HG03565 (cell line): ENCODE results near the gene MEIS1.

Source experiments
- ATAC-seq: cut with Tn5 transposase; IDR thresholded peaks from one replicate; pipeline ENCODE4 v1.9.1; 2021; ENCODE audit warnings: mild to moderate bottlenecking, moderate library complexity; ENCODE audit not compliant: unreplicated experiment

MEIS1 gene

DNA sequence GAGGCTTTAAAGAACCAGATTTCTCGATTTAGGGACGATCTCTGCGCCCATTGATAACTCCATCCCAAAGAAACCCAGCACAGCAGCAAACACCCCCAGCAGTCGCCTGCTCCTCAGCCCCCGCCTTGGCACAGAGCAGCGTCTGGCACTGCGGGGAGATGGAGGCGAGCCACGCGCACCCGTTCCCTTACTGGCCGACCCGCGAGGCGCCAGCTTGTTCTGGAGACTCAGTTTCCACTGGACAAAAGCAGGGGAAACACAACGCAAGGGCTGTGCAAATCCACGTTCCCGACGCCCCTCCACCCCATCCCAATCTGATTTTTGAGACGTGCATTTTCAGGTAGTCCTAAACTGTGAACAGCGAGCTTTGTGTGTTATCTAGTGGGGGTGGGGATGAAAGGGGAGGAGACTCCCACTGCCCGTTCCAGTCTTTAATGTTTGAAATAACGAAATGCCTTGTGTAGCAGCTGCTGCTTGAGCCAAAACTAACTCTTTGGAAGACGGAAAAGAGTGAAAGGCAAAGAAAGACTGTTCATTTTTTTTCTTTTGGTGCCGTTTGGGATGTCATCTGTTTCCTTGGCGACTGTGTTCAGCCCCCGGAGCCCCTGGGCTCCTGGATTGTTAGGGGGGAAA, 143.2 kb downstream of the MEIS1 start:
- ATAC-seq: no peak

DNA sequence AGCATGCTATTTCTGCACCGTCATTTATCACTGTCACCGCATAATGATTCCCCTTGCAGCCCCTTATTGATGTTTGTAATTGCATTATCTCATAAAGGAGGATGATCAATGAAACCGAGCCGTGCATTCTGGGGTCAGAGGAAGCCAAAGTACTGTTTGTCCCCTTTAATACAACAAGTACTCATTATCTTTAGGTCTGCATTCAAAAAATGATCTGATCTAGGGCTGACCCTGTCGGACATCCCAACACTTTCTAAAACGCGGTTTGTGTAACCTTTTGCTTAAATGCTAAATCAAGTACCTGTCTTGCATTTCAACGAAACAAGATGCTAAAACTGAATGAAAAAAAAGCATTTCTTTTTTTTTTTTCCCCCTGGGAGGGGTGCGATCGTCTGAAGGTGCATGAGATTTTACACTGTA, 143.8 kb downstream of the MEIS1 start:
- ATAC-seq: no peak

DNA sequence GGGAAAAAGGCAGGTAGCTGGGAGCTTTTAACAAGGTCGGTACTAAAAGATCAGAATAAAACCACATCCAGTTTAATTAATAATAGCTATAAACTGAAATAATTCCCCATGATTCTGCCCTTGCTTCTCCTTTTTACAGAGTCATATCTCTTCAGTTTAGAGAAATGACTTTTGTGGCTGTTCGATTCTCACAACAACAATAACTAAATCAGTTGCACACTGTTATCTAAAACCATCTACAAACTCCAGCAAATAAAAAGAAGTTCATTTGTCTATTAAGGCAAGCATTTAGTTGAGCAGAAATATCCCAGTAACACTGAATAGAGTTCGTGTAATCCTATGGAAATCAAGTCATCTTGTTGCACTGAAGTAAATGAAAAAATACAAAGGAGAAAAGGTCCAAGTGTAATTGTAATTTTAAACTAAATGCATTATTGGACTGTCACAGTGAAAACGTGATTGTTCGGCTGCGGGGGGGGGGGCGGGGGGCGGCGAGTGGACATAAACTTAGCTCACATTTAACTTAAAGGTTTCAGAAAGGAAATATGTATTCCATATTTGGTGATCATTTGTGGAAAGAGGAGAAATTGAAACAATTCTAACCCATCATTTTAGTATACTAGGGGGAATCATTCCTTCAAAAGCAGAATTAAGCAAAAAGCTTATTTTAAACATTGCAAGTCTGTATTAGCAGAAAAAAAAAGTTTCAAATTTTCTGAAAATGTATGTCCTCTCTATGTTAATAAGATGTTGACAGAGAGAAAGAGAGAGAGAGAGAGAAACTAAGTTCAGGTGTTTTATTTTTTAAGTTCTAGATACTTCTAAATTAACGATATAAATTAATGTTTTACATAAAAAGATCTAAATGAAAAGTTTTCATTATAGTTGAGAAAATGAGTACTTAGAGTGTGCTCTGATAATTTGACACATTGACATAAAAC, 144.5 kb downstream of the MEIS1 start:
- ATAC-seq: no peak

DNA sequence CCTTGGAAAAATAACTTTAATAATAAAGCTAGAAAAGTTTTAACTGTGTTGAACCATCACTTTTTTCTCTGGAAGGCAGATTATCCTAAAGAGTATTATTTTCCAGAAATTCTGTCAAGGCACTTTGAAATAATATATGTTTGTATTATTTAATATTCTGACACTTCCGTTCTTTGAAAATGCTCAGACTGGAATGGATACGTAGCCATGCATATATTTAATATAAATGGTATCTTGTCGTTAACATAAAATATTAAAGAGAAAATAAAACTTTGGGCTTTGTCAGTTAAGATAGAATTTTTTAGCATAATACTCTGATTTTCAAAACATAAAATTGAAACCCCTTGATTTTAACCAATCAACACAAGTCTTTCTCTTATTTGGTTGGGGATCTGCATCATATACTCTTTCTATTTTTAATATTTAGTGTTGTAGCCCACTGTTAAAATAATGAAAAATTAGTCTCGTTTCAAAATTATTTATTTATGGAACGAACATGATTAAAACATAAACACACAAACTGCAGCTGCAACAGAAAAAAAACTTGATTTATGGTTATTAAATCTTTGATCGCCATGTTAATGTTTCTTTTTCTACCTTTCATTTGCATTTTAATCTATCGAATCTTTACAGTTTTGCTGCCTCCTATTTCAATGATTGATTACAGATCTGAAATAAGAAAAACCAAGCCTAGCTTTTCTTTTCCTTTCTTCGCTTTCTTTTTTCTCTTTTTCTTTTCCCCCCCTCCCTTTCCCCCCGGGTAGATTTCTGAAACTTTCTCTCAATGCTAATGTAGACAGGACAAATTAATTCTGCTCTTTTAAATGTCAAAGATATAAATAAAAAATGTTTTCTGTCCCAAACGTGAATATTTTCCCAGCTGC, 145.5 kb downstream of the MEIS1 start:
- ATAC-seq: no peak

DNA sequence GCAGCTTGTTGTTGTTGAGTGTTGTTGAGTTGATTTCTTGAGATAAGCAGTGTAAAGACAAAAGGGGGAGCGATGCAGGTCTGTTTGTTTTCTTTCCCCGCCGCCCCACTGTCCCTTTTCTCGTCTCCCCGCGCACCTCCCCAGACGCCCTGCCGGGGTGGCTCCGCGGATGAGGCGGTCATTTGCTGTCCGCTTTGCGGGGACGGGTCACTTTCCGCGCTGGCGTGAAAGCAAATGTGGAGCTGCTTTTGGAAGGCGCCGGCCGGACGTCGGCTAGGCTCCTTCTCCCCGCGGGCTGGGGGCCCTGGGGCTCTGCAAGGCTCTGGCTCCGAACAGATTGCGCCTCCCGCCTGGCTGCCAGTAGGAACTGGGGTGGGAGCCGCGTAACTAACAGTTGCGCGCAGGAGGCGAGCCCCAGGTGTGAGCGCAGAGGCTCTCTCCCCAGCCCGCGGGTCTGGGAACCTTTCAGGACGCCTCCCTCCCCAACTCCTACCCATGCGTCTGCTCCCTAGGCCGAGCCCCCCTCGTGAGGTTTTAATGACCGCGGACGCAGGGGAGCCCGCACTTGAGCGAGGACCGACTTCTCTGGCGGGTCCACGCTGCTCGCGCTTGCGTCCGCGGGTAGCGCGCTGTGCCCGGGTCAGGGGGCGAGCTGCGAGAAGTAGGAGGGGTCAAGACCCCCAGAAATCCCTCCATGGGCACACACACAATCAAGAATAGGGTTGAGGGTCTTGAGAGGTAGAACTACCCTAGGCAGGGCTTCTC, 146.6 kb downstream of the MEIS1 start:
- no peak for ATAC-seq

DNA sequence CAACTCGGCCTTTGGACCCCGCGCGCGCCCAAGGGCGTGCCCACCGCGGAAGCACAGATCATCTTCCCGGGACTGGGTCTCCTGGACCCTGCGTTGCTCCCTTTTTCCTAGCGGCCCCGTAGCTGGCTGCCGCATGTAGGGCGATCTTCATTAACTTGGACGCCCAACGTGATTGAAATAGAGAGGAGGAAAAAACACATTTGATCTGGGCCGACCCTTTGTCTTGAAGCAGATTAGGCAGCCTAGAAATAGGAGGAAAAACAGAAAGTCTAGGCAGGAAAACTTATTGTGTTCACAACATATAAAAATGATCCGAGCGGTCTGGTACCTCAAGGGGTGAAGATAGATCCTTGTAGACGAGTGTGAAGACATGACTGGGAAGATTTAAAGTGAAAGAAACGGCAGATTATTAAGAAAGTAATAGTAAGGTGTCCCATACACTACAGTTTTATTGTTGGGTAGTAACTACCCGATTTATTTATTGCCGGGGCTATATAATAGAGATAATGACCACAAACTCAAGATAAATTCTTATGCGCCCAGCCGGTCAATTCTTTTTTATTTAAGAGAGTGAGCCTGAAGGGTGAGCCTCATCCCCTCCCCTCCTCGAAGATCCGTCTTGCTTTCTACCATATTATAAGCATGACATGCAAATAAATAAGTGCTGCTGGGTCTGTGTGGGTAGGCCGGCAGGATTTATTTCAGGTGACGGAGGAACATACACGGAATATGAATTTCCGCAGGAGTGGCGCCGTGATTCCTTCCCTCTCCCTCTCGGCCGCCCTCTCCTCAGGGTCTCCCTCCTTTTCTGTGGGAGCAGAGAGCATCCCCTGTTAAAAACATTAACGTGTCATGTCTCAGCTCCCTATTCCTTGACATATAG, 147.4 kb downstream of the MEIS1 start:
- ATAC-seq: no peak

DNA sequence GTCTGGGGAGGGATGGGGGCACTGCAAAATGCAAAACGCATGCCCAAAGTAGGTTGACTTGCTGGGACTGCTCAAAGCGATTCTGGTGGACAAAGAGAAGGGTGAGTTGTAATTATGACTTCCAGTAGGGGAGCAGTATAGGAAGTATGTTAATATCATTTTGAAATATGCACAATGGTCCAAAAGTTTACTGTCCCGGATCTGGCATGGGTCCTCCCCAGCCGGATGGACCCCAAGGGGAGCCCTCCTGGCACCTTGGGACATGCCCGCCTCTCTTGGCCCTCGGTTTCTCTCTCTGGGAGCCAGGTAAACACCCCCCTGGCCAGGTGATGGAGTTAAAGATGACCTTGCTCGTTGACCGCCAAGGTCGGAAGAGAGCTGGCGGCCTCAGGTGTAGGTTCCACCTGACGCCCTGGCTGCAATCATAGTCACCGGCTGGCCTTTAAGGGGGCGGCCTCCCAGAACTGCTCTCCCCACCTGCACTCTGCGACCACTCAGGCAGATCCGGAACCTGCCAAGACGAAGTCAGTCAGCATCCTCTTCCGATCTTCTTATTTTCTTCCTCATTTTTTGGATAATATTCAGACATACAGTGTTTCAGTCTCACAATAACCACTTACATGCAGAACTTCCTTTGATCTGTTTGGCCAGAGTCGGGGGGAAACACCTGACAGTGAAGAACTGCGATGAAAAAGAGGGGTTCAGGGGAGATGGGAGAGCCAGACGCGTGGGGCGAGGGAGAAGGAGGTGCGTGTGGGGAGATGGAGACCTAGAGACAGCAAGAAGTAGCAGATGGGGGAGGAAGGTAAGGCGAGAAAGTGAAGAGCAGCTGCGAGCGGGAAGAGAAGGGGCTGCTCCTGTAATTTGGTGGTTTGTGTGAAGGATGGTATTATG, 148.3 kb downstream of the MEIS1 start:
- no peak for ATAC-seq

DNA sequence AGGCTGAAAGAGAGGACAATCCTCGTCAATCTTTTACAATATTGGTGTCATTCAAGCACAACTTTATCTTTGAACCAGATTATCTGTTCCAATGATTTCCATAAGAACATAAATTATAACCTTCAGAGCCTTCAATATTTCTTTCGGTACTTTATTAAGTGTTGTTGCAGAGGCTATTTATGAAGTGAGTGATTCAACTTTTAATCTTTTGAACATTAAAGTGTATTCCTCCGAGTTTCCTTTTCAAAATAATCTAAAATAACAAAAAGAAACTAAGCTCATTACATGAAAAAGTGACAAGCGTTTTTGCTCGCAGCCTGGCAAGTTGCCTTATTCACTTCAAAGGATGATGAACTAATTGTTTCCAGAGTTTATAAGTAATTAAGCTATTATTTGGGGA, 149.0 kb downstream of the MEIS1 start:
- ATAC-seq: no peak

DNA sequence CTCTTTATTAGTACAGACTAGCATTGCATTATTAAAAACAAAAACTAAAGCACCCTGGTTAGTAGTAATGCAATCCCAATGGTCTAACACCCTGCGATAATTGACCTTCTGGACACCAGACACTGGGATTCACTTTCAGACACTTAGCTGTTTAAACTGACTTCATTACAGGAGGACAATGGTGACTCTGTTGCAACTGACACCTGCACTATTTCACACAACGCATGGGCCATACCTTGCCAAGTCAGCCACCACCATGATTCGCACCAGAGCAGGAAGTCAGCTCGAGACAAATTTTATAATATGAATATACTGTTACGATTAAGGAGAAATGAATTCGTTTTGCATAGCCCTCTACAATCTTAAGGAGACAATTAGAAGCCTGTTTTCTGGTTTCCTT, 150.7 kb downstream of the MEIS1 start:
- no peak for ATAC-seq

DNA sequence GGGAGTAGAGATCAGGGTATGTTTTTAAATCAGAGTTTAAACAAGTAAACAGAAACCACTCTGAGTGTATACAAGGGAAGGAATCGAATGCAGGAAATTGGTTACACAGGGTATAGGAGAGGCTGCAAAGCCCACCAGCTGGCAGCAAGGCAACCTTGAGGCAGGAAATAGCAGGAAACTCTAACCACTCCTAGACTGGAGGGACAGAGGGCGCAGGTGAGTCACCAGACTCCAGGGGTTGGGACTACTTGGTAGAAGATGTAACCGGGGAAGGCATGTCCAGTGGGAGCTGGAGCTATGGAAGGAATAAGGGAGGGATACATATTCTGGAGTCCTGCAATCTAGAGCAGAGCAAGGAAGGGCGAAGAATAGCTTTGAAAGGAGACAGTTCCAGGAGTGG, 152.3 kb downstream of the MEIS1 start:
- no peak for ATAC-seq

DNA sequence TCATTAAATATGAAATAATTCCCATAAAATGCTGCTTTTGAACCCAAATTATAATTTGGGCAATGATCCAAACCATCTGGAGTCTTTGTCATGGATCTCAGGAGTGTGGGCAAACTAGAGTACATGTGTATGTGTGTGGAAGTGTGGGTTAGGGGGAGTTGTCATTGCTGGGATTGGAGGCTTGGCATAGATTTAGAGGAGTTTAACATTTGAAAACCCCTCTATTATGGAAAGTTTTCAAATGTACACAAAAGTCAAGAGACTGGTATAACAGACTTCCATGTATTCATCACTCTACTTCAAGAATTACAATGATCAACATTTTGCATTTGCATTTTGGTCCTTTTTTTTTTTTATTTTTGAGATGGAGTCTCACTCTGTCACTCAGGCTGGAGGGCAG, 159.1 kb downstream of the MEIS1 start:
- ATAC-seq: no peak

DNA sequence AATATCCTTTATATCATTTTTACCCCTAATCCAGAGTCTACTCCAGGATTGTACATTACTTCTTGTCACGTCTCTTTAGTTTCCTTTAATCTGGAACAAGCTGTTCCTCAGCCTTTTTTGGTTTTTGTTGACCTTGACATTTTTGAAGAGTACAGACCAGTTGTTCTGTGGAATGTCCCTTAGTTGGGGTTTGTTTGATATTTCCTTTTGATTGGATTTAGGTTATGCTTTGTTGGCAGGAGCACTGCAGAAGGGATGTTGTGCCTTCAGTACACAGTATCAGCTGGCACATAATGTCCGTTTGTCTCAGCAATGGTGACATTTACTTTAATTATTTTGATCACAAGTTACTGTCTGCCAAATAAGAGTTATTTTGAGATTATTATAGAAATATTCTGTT, 160.6 kb downstream of the MEIS1 start:
- ATAC-seq: no peak

DNA sequence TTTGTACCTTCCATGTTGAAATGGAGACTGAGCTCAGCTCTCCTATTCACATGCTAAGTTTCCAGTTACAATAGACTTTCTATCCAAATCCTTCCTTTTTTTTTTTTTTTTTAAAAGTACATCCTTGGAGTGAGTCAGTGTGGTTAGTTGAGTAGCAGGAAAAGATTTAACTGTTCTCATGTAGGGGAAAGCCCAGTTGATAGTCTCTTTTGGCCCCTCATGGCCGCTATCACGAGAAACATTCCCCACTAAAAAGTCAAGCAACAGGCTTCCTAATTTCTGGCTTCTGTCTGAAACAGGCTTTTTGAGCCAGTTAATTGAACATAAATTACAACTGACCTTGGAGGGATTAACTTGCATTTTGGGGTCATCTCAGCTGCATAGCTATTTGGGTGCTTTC, 161.3 kb downstream of the MEIS1 start:
- no peak for ATAC-seq

DNA sequence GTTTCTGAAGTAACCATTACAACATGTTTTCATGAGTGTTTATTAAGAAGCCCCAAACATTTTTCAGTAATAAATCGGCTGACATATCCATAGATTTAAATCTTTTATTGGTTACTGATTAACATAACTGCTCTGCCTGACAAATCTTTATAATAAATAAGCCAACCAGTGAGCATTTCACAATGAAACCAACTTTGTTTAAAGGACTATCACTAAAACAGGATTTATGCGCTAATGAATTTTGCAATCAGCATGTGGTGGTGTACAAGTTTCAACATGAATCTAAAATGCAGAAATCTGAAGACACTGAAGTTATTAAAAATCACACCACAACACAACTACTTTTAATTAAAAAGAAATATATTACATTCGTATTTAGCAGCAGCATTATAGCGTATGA, 166.7 kb downstream of the MEIS1 start:
- ATAC-seq: no peak

DNA sequence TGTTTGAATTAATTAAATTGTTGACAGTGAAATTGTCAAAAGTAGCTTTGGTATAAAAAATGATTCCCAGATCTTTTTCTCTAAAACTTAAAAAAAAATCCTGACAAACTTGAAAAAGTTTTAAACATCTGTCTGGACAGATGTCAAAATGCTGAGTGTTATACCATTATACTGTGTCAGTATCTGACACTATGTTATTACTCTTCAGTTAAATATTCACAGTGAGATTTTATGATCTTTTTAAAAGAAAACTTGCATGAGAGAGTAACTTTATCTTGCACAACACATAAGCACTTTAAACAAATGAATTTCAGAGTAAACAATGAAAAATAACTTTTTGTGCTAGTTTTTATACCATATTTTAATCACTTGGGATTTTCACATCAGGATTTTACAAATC, 167.4 kb downstream of the MEIS1 start:
- no peak for ATAC-seq

DNA sequence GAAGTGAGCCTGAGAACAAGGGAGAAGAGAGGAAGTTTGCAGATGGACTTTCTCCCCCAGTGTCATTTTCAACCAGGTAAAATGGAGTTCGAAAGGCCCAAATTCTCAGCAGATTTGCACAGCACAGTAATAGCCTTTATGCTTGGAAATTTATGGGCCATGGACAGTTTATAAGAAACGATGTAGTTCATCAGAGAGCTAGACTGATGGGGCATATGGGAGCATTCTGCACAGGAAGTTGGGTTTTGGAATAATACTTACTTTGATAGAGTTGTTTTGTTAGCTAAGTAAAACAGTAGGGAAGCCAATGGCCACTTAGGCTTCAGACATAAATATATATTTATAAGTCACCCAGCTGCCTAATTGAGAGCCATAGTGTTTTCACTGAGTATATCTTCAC, 169.4 kb downstream of the MEIS1 start:
- ATAC-seq: no peak

DNA sequence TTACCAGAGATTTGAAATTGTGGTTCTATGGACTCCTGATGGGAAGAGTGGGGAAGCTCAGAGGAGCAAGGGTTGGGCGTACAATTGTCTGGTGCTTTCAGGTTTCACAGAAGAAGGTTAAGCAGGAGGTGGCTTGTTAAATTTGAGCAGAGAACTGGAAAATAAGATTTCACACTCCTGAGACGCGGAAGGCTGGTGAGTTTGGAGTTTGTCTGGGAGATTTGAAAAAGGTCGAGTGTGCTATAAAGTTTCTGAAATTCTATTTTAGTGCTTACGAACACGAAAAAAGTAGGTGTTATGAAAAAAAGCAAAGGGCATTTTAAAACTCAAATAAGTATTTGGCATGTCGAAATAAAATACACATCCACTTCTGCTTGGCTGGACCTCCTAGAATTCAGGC, 170.1 kb downstream of the MEIS1 start:
- ATAC-seq: no peak

DNA sequence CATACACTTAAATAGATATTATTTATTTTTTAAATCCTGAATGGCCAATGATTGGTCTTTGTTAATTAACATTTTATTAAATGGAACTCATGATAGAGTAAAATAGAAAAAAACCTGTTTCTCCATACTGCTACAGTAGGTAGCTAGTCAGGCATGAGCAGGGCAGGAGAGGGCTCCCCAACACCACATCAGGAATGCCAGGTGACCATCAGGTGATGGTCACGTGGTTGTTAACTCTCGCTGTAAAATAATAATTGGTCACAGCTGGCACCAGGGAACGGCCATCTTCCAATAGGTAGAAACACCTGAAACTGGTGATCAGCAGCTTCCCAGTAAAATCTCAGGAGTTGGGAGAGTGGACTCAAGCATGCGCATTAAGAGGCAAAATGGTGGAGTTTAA, 172.2 kb downstream of the MEIS1 start:
- no peak for ATAC-seq
